HG02571 (cell line): ENCODE measurements around the gene PTPRK.

Source experiments
- ATAC-seq: cut with Tn5 transposase; IDR thresholded peaks from one replicate; pipeline ENCODE4 v1.9.1; 2021; ENCODE audit warnings: mild to moderate bottlenecking, moderate library complexity; ENCODE audit not compliant: unreplicated experiment

The PTPRK gene

DNA sequence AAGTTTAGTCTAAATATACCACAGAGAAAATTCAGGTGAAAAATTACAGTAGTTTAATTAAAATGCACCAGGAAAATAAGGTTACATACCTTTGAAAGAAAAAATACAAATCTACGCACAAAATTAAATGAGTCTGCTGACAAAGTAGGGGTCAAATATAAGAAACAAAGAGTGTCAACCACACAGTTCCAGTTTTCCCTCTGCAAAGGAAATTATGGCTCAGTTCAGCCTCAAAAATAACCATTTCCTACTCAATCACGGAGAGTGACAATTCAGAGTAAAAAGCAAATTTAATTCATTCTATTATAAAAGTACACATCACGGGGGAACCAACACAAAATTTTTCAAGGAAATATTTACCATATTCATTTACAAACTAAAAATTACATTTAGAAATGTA is 124.8 kb downstream of the PTPRK start:
- ATAC-seq: no peak

DNA sequence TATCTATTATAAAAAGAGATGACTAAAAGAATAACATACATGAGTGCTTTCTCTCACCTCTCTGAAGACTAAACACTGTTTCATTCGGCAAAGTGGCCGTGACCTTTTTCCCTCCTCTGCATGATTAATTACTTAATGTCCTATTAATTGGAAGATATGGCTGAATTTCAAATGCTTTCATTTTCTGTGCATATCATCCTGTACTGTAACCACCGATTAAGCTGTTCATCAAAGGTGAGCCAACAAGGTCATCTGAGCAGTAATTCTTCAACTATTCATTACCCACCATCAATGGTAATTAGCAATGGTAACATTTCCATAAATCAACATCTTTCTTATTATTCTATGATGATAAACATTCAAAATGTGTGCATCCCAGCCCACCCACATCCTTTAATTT is 125.2 kb downstream of the PTPRK start:
- ATAC-seq: no peak

DNA sequence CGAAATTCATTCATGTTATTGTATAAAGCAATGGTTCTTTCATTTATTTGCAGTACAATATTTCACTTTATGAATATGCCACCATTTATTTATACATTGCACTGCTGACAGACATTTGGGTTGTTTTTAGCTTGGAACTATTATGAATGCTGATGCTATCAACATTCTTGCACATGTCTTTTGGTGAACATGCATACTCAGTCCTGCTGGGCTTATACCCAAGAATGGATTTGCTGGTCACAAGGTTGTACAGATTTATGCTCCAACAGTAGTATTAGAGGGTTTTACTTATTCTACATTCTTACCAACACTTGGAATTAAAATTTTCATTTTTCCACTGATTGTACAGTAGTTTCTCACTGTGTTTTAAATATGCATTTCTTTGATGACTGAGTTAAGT is 126.2 kb downstream of the PTPRK start:
- ATAC-seq: no peak

DNA sequence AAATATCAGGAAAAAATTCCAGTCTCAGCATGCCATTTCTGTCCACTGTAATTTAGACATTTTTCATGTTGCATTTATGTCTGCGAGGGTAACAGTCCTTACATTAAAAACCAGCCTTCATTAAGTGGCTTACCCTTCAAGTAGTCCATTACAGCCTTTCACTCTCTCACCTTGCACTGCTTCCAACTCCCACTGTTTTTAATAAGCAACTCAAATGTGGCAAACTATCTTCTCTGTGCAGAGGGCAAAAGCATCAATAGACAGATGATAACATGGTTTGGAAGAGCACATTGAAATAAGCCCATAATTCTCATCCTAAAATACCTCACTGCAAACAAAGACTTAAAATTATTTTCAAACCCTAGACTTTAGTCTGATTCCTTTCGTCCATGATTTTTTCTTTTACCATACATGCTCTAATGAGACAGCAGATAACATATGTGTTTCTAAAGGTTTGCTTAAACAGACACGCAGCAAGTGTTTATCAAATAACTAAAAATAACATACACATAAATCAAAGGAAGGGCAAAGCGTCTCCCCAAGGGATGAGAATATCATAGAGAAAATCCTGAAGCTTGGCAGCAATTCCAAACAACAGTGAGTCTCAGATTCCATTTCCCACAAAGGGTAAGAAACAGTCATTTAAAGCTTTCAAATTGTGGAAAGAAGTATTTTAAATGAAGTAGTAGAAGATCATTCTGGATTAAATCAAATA is 130.4 kb downstream of the PTPRK start:
- ATAC-seq: no peak

DNA sequence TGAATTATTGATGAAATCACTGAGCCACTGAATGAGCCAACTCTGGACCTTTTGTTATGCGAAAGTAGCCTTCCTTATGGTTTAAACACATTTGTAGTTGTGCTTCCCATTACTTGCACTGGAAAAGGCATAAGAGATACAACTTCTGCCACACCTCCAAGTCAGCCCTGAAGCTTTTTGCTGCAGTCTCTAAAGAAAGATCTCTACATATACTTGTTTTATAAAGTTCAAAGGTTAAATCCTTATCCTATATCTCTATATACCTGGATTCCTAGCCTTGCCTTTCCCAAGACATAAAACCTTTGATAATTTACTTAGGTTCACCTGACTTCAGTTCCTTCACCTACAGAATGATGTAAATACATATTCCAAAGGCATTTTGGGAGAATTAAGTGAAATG is 132.0 kb downstream of the PTPRK start:
- ATAC-seq: no peak

DNA sequence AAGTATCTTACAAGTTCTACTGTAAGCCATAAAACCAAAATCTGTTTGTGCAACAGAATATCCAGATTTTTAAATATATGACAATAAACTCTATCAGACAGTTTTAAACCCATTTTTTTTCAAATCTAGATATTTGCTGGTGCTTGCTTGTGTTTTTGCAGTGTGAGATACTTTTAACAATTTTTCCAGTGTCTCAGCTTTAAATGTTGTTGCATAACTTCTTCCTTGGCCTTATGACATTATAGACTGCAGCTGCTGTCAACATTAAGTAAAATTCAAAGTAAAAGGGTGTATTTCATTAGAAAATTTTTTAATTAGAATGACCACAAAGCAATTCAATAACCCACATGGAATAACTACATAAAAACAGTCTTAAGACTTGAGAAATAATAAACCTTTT is 139.5 kb downstream of the PTPRK start:
- no peak for ATAC-seq

DNA sequence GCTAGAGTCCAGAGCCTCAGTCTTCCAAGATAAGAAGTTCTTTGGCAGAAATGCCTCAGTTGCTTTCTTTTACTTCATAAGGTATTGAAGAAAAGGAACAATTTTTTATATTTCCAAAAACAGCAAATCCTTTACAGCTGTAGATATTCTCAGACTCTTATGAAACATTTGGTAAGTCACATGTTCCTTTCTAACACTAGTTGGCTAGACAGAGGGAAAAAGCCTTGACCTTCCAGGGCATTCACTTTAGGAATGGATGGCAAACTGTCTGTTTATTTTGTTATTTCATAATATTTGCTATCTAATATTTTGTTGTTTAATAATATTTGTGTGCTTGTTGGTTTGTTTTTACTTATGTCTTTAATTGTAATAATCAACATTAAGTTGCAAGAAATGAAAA is 140.8 kb downstream of the PTPRK start:
- ATAC-seq: no peak

DNA sequence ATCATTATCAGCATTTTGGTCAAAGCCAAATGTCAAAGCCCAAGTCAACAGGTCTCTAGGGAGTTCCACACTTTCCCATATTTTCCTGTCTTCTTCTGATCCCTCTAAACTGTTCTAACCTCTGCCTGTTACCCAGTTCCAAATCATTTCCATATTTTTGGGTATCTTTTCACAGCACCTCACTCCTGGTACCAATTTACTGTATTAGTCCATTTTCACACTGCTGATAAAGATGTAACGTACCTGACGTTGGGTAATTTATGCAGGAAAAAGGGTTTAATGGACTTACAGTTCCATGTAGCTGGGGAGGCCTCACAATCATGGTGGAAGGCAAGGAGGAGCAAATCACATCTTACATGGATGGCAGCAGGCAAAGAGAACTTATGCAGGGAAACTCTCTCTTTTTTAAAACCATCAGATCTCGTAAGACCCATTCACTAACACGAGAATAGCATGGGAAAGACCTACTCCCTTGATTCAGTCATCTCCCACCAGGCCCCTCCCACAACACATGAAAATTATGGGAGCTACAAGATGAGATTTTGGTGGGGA is 143.4 kb downstream of the PTPRK start:
- no peak for ATAC-seq

DNA sequence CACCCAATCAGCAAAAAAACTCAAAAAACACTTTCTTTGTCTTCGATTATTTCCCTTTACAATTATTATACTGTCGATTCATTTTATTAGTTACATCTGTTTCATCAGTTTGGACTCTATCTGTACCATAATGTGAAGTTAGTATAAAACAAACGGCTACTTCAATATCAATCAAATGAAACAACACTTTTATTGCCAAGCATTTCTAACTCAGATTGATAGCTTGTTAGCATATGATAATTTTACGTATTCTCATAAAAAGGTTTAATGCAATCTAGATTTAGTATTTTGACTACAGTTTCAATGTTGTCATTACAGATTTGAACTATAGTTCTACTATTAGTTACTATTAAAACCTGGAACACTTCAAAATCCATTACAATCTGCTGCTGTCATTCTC is 149.3 kb downstream of the PTPRK start:
- ATAC-seq: no peak

DNA sequence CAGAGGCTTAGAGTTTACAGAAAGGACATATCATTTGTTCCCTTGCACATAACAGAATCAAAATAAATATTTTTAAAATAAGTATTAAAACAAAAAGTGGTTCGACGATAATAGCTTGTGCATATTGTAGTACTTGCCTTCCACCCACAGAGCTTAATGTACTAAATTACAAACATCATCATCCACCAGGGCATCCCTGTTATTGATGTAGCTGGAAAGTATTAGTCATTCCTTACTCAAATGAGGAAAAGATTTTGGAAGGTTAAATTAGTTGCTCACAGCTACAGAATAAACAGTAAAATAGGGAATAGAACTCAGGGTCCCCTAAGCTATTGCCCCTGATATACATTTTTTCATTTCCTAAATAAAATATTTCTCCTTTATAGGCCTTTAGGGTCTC is 150.3 kb downstream of the PTPRK start:
- no peak for ATAC-seq

DNA sequence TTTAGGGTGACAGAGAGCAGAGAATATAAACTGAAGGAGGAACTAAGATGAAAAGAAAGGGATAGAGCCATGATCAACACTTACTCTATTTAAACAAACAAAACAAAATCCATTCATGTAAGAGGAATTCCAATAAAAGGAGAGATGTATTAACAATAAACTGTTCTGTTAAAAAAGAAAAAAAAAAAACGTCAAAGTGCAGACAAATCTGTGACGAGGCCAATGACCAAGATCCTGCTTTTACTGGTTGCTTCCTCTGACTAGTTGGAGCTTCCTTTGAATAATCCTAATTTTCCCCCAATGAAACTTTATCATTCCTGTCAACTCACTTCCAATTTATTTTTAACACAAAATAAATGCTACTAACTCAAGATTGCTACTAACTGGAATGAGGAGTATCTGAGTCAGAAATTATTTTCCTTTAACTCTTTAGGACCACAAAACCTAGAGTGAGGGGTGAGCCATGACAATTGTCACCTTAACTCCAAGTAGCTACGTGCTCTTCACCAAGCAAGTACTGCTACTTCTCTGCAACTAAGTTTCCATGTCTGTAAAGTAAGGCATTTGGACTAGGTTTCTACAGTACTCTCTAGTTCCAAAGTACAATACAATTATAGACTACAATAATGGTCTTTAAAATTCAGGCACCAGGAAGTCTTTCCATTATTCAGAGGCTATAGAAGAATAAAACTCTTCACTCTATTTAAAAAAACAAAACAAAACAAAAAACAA is 152.0 kb downstream of the PTPRK start:
- no peak for ATAC-seq

DNA sequence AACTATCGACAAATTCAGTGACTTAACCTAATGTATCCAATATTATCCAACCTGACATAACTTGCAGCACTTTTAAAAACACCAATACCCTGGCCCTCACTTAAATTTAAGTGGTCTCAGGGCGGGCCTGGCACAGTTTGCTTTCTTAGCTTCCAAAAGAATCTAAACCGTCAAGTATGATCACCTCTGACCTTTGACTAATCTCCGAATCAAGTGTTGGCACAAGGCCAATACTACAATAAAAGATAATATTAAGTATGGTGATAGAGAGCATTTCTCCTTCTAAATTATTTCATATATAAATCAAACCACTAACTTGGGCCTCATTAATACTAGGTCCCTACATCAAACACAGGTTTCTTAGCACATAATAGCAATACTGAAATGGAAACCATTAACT is 153.0 kb downstream of the PTPRK start:
- ATAC-seq: no peak

DNA sequence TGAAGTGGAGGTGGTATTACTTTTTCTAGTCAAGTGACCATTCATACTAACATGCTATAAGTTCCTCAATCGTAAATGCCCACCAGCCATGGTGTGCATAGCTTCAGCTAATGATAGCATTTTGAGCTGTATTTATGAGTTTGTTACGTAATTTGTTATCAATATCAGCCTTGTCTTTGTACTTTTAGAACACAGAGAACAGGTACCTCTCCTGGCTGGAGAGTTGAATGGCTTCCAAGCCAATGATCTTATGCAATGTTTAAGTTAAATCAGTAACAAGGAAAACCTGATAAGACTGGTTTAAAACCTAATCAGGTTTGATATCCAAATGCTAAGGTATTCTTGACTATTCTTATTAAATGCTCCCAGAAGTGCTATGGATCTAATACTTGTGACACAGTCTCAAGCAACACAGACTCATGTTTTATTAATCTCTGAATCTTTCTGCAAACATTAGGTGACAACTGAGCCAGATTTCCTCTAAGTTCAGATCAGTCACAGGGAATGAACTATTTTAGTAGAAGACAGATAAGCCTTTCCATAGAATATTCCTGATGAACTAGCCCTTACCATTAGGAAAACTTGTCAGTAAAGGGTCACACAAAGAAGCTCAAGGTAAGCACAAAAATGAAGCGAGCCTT is 154.8 kb downstream of the PTPRK start:
- ATAC-seq: no peak

DNA sequence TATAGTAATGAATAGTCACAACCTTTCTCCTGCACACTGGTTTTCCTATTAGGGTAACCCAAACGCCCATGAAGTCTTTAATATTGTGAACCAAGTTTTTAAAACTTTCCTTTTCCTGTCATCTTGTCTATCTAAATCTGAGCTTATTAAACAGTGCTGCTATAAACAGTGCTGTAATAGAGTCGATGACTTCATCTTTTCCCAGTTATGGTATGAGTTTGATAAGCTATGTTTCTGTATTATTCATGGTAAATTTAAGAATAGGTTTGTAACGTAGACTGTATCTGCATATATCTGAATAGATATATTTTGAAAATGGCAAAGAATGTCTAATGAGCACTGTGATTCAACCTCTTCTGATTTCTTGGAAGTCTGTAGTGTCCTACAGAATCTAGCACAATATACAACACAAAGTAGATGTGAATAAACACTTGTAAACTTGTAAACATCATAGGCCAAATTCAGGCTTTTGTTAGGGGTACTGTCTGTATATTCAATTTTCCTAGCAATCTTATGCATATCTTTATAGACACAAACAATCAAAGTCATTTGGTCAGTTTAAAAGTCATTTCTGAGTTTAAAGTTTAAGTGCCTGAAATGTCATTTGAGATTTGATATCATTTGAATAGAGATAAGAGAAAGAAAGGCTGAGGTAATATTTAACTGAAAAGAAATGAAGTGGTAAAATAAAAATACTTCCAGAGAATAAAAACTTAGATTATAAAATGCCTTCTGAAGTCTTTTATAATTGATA is 155.5 kb downstream of the PTPRK start:
- no peak for ATAC-seq

DNA sequence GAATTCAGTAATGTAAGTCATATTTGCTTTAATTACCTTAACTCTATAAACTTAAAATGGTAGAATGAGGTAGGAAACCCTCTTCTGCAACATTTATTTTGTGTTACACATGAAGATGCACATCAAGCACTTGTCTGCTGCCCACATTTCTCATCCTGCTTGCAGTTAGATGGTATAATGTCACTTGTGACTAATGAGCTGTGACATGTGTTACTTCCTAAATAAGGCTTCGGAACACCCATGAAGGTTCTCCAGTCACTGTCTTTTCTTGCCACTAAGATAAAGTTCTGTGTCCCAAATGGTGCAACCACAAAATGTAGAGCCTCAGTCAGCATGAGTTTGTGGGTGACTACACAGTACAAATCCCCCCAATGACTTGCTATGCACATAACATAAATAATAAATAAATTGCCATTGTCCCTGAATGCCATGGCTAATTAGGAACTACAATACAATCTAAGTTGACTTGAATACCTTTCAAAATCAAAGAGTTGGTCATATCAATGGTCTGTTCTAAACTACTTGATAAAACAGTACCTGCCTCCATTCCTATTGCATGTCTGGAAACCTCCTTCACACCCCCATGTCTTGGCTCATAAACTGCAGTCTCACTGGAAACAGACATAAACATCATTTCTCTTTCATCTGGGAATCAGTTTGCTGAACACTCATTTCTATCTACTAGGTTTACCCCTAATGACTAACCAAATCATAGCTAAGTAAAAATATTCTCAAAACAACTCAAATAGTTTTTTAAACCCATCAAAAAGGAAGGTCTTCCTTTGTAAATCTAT is 157.2 kb downstream of the PTPRK start:
- ATAC-seq: no peak

DNA sequence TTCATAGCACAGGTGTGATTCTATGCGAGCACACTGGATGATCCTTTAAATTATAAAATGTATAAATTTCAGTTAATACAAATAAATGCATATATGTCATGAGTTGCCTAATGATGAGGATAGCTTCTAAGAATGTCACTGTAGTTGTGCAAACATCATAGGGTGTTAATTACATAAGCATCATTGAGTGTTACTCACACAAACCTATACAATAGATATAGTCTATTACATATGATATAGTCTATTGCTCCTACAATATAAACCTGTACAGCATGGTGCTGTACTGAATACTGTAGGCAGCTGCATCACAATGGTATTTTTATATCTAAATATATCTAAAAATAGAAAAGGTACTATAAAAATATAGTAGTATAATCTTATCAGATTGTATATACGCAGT is 159.0 kb downstream of the PTPRK start:
- ATAC-seq: no peak

DNA sequence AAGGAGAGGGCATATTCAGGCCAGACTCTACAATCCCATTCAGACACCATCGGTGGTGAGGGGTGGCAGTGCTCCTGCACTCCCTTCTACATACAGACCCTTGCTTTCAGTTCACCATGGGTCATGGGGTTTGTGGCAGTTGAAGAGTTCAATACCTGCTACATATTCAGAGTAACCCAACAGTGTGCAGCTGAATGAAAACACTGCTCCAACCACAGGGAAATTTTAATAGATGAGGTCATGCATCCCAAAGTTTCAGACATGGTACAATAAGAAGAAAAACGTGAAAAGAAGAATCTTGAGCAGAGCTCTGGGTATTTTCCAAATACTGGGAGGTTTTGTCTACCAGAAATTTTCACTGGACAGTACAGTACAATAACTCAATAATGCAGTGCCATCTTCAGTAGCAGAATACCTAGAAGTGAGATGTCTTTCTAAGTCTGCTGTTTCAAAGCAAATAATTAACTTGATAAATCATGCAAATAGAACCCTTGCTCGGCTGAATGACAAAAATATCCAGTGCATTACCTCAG is 162.1 kb downstream of the PTPRK start:
- ATAC-seq: no peak

DNA sequence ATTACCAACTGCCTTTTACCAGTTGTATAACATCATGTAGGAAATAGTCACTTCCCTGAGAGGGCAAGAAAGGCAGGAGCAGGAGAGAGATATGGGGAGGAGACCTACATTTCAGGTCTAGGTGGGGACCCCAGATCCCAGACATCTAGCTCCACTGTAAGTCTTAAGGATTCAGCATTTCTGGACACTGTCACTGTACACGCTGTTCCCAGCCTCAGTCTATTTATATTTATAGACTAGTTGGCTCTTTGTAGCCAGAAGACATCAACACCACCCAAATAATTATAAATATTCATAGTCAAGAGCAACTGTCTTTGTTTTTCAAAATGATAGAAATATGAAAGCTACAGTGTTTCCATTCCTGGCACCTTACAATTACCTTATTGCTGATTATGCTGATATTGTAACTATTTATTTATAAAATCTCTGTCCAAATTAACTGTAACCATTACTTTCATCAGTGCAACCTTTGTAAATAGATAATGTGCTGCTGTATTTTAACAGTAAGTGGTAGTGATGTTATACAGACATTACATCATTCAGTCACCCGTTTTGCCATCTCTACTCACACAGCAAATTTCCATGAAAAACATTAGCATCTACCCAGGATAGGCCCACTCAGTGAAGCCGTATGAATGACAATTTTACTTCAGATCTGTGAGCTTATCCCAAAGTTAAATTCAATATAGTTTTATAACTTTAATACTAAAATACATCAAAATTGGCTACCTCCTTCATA is 162.8 kb downstream of the PTPRK start:
- no peak for ATAC-seq

DNA sequence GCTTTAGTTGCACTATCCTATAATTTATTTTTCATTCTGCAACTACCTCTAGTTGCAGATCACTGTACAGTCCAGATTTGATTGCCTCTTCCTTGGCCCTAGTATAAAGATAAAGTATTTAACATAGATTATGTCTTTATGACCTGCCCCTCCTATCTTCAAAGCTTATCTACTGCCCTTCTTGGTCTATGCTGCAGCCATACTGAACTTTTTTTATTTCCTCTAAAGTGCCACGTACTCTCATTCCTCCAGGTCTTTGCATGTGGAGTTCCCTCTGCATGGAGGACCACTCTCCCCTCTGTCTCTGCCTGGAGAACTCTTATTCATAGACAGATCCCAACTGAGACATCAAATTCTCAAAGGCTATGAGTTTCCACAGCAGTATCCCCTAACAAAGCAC is 168.0 kb downstream of the PTPRK start:
- ATAC-seq: no peak

DNA sequence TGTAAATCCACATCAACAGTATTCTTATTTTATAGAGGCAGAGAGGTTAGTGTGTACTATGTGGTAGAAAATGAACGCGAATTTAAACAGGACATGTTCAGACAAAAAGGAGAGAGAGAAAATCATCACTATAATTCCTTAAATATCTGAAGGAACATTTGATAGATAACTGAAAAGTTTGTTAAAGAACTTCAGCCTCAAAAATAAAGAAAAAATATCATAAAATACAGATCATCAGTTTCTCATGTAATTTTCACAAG is 169.2 kb downstream of the PTPRK start:
- ATAC-seq: no peak
